ENCODE data around the gene MUC6. TPM values are rescaled to one million over a fixed set of nuclear protein-coding genes. Genes with fewer than 3 reads are reported as not detected.

Gene MUC6
- total RNA-seq, 2 donors from 2014 or later: 13.1 TPM; not detected in 1

- TF ChIP-seq CTCF (IDR thresholded peaks at IDR 0.05): no peak
- Histone ChIP-seq H3K27me3 (replicated peaks; ENCODE audit: insufficient read depth) (no peaks in the 10 kb centered on the region), H3K4me3 (no peak overlapping the region), H3K9me3 (no peaks in the 10 kb centered on the region), H3K27ac (no peak overlapping the region), H3K36me3 (no peaks in the 10 kb centered on the region), H3K4me1 (ENCODE audit: control insufficient read depth in 1 of 2, low read depth in 2 of 2) (no peaks in the 10 kb centered on the region)
- ATAC-seq (ENCODE audit: insufficient number of reproducible peaks, low FRiP score, low read depth) (no peak), DNase-seq (ENCODE audit: low spot score) (no peak)
Observed at GRCh38 chr11:1047595-1048156, 11.2 kb upstream of the MUC6 start.

GRCh38 chr11:1044160-1044559, 7.6 kb upstream of the MUC6 start:
- DNase-seq (ENCODE audit: low spot score) (no peak), ATAC-seq (ENCODE audit: insufficient number of reproducible peaks, low FRiP score, low read depth) (no peak)
- Histone ChIP-seq H3K4me3 (no peak overlapping the region), H3K27me3 (replicated peaks; ENCODE audit: insufficient read depth) (no peaks in the 10 kb centered on the region), H3K27ac (no peak overlapping the region), H3K4me1 (ENCODE audit: control insufficient read depth in 1 of 2, low read depth in 2 of 2) (no peaks in the 10 kb centered on the region), H3K36me3 (no peaks in the 10 kb centered on the region), H3K9me3 (no peaks in the 10 kb centered on the region)
- TF ChIP-seq CTCF (IDR thresholded peaks at IDR 0.05): no peak

- no peak for TF ChIP-seq CTCF (IDR thresholded peaks at IDR 0.05)
- H3K27me3 ChIP-seq (replicated peaks; ENCODE audit: insufficient read depth): no peaks in the 10 kb centered on the region
- ATAC-seq (ENCODE audit: insufficient number of reproducible peaks, low FRiP score, low read depth) (no peak), DNase-seq (ENCODE audit: low spot score) (no peak)
- no peak overlapping the region for H3K4me3 ChIP-seq
- no peaks in the 10 kb centered on the region for H3K36me3 ChIP-seq
- no peaks in the 10 kb centered on the region for H3K4me1 ChIP-seq (ENCODE audit: control insufficient read depth in 1 of 2, low read depth in 2 of 2)
- H3K27ac ChIP-seq: no peak overlapping the region
- H3K9me3 ChIP-seq: no peaks in the 10 kb centered on the region
Observed at GRCh38 chr11:1043563-1044096, 7.1 kb upstream of the MUC6 start.

GRCh38 chr11:1042626-1043562, 6.4 kb upstream of the MUC6 start:
- no peak for TF ChIP-seq CTCF (IDR thresholded peaks at IDR 0.05)
- ATAC-seq (ENCODE audit: insufficient number of reproducible peaks, low FRiP score, low read depth) (no peak), DNase-seq (ENCODE audit: low spot score) (no peak)
- Histone ChIP-seq H3K4me1 (ENCODE audit: control insufficient read depth in 1 of 2, low read depth in 2 of 2) (no peaks in the 10 kb centered on the region), H3K27ac (no peak overlapping the region), H3K4me3 (no peak overlapping the region), H3K36me3 (no peaks in the 10 kb centered on the region), H3K27me3 (replicated peaks; ENCODE audit: insufficient read depth) (no peaks in the 10 kb centered on the region), H3K9me3 (no peaks in the 10 kb centered on the region)

GRCh38 chr11:1041936-1042608, 5.6 kb upstream of the MUC6 start:
- H3K9me3 ChIP-seq: no peaks in the 10 kb centered on the region
- no peaks in the 10 kb centered on the region for H3K36me3 ChIP-seq
- no peak overlapping the region for H3K4me3 ChIP-seq
- H3K27ac ChIP-seq: no peak overlapping the region
- ATAC-seq (ENCODE audit: insufficient number of reproducible peaks, low FRiP score, low read depth): no peak
- no peak for TF ChIP-seq CTCF (IDR thresholded peaks at IDR 0.05)
- no peak for DNase-seq (ENCODE audit: low spot score)
- no peaks in the 10 kb centered on the region for H3K4me1 ChIP-seq (ENCODE audit: control insufficient read depth in 1 of 2, low read depth in 2 of 2)
- H3K27me3 ChIP-seq (replicated peaks; ENCODE audit: insufficient read depth): no peaks in the 10 kb centered on the region
